ENCODE results near the gene TNPO3.
A peak's percentile ranks its signal among the peaks of the same experiment; 100 is the strongest.
"Not testable (repeated sequence)": the region's sequence is repeated elsewhere in the genome, so short reads cannot be mapped to it uniquely, and the experiment has no call there.

The TNPO3 gene

DNA sequence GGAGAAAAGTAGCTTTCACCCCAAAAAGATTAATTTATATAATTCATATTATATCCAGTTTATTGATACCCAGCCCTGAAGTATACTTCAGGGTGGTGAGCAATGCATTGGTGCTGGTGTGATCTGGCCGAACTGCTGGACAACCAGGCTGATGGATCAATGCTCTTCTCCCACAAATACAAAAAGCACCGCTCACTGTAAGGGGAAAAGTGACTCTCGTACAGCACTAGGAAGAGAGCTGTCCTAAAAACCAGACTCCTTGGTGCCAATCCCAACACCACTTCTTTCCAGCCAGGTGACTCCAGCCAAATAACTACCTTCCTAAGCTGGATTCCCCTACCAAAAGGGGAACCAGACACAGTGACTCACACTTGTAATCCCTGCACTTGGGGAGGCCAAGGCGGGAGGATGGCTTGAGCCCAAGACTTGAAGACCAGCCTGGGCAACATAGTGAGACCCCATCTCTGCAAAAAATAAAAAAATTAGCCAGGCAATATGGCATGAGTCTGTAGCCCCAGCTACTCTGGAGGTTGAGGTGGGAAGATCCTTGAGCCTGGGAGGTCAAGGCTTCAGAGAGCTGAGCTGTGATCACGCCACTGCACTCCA is 13.1 kb upstream of the TNPO3 start:
- no peak for ATAC-seq

DNA sequence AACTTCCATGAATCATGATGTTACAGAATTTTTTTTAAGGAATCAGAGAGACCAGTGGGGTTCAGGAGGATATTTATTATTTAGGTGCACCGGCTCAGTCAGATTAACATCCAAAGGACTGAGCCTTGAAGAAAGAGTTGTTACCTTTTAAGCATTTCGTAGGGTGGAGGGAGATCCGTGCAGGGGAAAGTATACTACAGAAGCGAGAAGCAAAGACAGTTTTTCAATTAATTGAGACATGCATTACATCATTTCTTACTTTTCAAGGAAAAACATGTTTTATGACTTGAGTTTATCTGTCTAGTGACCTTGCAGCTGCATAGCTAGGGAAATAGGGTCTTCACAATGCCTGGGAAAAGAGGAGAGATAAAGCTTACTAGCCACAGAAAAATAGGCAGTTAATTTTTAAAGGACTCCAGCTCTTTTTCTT is 12.2 kb upstream of the TNPO3 start:
- ATAC-seq, result not testable (repeated sequence)

DNA sequence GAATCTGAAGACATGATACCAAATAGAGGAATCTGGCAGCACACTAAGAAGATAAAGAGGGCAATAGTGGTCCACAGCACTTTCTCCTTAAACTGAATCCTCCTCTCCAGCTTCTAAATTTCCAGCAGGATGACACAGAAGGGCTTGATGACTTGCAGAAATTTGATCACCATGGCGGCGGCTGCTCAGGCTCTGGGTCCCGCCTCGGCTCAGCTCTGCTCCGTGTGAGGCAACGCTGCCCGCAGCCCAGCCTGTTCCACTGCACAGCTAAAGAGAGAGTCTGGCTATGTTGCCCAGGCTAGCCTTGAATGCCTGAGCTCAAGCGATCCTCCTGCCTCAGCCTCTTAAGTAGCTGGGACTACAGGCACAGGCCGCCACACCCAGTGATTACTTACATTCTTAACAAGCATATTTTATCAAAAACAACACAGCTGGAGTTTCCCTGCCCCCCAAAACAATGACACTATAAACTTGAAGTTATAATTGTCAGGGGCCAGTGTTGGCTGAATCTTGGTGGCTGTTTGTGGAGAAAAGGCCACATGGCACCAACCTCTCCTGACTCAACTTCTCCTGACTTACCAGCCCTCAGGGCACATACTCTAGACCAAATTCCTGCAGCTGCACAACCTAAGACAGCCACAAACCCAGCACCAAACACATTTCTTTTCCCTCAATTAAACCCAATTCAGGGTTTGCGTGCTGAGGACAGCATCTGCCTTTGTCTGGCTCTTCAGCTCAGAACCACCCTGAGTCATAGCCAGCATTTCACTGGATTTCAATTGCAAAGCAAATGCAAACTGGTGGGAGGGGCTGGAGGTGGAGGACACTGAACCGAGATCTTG is 11.6 kb upstream of the TNPO3 start:
- no peak for ATAC-seq

DNA sequence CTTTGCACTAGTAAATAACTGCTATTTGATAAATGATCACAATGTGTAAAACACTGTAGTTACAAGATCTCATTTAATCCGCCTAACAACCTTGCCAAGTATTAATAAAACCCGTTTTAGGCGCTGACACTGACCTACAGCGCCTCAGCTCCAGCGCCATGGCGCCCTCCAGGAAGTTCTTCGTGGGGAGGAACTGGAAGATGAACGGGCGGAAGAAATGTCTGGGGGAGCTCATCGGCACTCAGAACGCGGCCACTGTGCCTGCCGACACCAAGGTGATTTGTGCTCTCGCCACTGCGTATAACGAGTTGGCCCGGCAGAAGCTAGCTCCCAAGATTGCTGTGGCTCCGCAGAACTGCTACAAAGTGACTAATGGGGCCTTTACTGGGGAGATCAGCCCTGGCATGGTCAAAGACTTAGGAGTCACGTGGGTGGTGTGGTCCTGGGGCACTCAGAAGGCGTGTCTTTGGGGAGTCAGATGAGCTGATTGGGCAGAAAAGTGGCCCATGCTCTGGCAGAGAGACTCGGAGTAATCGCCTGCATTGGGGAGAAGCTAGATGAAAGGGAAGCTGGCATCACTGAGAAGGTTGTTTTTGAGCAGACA is 1.1 kb upstream of the TNPO3 start:
- ATAC-seq, result no peak

DNA sequence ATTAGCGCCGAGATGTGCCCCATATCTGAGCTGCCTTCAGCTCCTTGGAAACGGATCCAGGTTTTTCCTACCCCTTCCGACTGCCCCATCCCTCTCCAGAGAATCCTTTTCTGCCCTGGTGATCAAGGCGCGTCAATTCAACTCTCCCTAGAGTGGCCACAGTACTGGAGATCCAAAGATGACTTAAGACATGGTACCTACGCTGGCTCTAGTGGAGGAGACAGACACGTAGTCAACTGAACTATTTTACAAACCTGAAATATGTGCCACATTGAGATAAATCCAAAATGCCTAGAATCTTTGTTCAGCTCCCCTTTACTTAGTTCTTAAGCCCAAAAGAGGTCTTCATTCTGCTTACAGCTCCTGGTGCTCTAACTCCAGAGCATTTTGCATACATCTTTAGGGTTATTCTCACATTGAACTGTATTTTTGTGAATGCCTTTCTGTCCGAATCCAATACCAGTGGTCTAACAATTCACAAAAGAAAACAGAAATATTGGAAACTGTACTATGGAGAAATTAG is 444 bp upstream of the TNPO3 start:
- peak; percentile 7 to 16 for ATAC-seq

DNA sequence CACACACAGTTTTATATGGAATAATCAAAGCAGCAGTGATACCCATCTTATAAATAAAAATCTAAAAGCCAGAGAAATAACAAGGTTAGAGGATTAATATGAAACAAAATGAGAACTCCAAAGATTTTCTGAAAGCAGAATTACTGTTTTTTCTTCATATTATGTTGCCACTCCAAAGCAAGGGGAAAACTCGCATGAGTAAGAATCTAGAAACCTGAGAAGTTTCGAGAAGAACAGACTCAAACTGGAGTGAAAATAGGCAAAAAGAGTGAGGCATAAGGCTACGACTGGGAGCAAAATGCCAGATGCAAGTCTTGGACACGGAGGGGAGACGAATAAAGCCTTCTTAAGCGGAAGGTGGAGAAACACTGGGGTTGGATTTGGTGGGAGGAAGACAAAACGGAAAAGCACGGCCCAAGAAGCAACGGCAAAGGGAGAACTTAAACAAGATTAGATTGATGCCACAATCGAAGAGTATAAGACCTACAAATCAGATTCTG is 923 bp downstream of the TNPO3 start:
- ATAC-seq, result no peak

DNA sequence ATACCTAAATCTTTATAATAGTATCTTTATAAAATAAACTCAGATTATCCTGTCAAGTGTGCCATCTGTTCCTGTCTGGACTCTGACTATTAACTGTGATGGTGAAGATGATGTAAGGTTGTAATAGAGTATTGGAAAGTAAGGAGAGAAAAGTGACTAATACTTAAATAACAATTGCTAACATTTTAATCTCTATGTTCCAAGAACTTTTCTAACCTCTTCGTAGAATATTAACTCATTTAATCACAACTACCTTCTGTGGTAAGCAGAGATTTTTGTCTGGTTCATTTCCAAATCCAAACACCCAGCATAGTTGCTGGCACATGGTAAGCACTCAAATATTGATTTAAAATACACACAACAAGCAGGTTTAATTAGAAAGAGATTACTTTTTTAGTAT is 2.5 kb downstream of the TNPO3 start:
- no peak for ATAC-seq

DNA sequence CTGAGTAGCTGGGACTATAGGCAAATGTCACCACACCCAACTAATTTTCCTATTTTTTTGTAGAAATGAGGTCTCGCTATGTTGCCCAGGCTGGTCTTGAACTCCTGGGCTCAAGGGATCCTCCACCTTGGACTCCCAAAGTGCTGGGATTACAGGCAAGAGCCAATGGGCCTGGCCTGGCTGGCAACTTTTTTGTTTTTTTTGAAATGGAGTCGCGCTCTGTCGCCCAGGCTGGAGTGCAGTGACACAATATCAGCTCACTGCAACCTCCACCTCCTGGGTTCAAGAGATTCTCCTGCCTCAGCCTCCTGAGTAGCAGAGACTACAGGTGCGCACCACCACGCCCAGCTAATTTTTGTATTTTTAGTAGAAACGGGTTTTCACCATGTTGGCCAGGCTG is 3.5 kb downstream of the TNPO3 start:
- not testable (repeated sequence) for ATAC-seq

DNA sequence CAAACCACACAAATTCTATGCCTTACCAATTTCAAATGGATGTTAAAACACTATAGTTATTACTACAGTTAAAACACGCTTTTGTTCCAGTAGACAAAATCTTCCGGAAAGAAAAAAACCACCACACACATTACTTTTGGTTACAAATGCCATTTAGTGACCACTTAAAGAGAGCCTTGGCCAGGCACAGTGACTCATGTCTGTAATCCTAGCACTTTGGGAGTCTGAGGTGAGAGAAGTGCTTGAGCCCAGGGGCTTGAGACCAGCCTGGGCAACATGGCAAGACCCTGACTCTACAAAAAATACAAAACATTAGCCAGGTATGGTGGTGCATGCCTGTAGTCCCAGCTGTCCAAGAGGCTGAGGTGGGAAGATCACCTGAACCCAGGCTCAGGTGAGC is 7.2 kb downstream of the TNPO3 start:
- ATAC-seq, result no peak

DNA sequence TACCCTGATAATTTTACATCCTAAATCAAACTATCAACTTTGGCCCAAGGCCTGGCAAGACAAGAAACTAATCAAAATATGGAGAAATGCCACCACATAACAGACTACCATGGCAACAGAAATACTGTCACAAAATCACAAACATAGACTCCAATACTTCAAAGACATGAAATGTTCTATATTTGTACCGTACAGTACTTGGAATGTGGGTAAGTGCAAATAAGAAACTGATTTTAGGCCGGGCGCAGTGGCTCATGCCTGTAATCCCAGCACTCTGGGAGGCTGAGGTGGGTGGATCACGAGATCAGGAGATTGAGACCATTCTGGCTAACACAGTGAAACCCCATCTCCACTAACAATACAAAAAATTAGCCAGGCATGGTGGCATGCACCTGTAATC is 9.2 kb downstream of the TNPO3 start:
- ATAC-seq, result no peak

DNA sequence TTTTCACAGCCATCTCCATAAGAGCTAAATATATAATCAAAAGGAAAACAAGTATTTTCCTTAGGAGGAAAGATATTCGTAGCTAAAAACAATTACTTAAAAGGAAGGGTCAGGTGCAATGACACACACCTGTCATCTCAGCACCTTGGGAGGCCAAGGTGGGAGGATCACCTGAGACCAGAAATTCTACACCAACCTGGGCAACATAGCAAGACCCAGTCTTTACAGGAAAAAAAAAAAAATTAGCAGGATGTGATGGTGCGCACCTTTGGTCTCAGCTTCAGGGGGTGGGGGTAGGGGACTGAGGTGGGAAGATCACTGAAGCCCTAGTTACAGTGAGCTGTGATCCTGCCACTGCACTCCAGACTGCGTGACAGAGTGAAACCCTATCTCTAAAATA is 11.9 kb downstream of the TNPO3 start:
- no peak for ATAC-seq

DNA sequence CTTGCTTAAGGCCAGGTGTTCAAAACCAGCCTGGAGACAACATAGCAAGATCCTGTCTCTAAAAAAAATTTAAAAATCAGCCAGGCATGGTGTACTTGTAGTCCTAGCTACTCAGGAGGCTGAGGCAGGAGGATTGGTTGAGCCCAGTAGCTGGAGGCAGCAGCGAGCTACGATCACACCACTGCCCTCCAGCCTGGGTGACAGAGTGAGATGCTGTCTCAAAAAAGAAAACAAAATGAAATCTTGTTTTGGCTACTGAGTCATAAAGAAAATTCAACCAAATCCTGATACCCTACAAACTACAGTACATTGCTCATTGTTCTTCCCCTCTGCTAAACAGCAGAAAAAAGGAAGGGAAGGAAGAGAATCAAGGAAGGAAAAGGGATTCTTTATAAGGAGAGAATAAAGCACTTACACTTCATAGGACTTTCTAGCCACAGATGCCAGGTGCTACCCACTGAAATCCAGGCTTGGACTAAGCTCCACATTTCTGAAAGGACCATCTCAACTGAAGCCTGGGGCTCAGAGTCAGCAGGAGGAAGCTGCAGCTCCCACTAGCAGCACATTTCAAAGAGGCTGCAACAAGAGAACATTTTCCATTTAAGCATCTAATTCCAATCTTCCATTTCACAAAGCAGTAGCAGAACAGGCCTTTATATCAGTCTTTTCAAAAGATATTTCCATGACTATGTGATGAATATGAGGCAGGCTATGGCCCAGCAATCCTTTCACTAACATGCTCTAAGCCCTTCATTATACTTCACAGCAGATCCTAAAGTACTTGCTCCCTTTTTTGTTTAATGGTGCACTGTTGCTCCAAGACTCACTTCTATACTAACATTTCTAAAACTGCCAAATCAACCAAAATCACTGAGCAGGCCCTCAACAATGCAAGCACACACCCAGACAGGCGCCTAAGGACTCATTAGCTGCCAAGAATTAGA is 13.5 kb downstream of the TNPO3 start:
- ATAC-seq, result peak in 1 of 2 donors; percentile 49

DNA sequence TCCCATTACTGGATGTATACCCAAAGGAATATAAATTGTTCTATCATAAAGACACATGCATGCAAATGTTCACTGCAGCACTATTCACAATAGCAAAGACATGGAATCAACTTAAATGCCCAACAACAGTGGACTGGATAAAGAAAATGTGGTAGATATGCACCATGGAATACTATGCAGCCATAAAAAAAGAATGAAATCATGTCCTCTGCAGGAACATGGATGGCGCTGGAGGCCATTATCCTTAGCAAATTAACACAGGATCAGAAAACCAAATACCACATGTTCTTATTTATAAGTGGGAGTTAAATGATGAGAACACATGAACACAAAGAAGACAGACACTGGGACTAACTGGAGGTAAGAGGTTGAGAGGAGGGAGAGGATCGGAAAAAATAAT is 16.4 kb downstream of the TNPO3 start:
- not testable (repeated sequence) for ATAC-seq

DNA sequence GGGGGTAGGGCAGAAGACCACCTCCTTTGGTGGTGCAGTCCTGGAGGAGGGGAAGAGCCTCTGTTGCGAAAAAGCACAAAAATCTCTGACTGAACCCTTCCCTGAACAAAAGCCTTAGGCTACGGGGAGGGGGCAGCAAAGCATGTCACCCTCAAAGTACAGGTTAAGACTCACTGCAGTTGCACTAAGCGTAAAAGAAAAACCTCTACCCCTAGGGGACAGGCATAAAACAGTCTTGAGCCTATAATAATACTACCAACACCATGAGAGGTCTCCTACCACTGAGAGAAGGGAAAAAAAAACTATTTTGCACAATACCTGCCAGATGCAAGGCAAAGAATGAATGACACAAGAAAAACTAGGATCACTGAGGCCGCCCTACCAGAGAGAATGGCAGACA is 17.3 kb downstream of the TNPO3 start:
- no peak for ATAC-seq

DNA sequence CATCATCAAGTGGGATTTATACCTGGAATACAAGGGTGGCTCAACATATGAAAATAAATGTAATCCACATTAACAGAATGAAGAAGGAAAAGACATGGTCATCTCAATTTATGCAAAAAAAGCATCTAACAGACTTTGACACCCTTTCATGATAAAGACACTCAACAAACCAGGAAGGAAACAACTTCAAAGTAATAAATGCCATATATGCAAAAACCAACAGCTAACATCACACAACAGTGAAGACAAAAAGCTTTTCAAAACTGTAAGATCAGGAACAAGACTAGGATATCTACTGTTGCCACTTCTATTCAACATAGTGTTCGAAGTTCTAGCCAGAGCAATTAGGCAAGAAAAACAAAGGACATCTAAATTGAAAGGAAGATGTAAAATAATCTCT is 22.9 kb downstream of the TNPO3 start:
- ATAC-seq, result no peak

DNA sequence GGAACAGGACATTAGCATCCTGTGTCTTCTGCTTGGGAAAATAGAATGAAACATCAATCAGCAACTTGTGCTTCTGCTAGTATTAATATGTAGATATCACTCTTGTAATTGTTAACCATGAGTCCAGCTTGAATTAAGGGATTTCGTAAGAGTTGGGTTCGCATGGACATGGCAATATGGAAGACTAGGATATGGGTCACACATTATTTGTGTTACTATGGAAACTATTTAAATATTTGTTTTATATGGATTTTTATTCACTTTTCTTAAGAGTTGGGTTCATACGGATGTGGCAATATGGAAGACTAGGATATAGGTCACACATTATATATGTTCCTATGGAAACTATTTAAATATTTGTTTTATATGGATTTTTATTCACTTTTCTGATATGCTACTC is 24.5 kb downstream of the TNPO3 start:
- no peak for ATAC-seq

DNA sequence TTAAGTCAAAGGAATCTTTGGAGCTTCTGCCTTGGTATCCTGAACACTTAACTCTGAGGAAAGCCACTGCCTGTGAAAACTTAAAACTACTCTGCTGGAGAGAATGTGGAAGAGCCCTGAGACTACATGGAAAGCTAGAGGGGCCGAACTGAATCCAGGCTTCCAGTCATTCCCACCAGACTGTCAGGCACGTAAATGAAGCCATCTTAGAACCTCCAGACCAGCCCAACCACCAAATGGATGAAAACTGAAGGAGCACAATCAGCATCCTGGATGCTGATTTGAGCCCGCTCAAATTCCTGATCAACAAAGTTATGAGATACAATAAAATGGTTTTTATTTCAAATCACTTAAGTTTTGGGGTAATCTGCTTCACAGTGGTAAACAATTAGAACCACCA is 30.8 kb downstream of the TNPO3 start:
- no peak for ATAC-seq

DNA sequence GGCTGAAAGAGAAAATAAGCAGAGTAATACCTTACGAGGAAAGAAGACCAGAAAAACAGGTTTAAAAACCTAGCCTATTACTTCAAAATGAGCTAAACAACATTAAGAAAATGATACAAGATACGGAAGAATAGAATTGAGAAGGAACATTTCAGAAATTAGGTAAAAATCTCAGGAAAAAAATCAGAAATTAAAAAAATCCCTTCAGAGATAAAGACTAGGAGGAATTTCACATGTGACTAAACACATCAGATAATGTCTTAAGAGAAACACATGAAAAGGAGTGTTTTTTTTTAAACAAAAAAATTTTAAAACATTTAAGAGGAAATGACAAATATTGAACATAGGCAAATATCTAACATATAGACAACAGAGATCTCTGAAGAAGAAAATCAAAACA is 33.3 kb downstream of the TNPO3 start:
- ATAC-seq, result no peak

DNA sequence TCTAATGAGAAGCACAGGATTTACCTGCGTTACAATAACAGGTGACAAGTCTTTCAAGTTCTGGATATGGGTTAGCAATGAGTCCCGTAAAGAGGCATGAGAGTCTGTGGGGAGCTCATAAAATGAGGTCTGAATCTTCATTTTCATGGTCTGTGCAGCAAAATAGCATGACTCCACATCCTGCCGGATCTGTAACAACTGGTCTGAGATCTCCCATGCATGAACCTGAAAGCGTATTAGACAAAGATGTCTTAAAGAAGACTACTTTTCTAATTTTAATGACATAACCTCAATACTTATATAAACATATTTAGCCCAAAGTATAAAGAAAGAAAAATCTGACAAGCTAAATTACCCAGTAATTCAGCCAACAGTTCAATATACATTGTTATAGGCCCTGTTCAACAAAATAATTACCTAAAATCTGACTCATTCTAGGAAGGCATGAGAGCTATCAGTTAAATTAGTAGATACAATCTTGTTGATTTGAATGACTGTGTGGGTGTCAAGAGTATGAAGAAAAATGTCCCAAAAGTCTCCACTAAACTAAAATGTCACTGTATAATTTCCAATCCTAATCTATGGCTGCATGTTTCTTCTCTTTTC is 36.9 kb downstream of the TNPO3 start:
- peak; percentile 35 to 76 for ATAC-seq

DNA sequence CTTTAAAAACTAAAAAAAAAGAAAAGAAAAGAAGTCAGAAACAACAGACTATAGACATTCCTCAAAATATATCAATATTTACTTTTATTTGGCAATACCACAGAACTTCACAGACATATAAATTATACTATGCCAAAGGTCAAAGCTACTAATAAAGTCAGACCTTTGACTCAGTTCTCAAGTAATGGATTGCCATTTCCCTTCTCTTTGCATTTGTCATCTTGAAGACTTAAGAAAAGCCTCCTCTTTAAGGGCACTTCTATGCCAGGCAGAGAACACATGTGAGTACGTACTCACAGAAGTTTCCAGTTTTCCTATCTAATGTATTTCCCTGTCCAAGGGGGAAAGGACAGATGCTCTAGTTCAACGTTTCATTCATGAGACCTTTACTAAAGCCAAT is 37.6 kb downstream of the TNPO3 start:
- no peak for ATAC-seq

DNA sequence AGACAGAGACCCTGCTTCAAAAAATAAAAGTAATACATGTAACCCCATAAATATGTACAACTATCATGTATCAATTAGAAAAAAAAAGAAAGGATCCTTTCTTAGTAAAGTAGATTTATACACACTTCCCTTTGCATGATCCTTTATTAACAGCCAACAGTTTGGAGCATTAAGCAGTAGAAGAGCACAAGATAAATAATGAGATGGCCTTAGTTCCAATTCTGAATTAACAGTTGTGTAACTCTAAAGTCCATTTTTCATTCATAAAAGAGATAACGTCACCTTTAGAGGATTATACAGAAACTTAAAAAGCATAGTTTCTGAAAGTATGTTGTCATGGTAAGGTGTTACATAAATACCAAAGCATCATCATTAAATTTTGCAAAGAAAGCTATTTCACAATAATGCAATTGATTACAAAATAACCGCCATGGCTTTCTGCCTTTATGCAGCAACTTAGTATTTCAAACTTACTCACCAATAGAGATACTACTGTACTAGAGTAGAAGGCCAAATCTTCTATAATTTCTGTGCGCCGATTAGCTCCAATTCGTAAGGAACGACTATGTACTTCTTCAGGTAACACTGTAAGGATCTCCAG is 40.3 kb downstream of the TNPO3 start:
- no peak for ATAC-seq
